HepG2 (cell line): ENCODE results near the gene TOM1L2. TPM values are rescaled to one million over a fixed set of nuclear protein-coding genes. Genes with fewer than 3 reads are reported as not detected.
A peak's percentile ranks its signal among the peaks of the same experiment; 100 is the strongest.

Source experiments
- CREBL2 ChIP-seq: sonication (generic); formaldehyde crosslinking; IDR thresholded peaks from 2 replicates; pipeline ENCODE4 v1.8.1; 2023; ENCODE audit warnings: missing genetic modification reagents, mild to moderate bottlenecking, borderline replicate concordance
- DNMT3B ChIP-seq: conservative IDR thresholded peaks from 2 replicates; pipeline ENCODE4 v1.6.1; 2016; ENCODE audit warnings: missing biosample characterization, control low read depth
- GABPB1 ChIP-seq: IDR thresholded peaks from 2 replicates; pipeline ENCODE4 v1.6.1; 2016; ENCODE audit warnings: mild to moderate bottlenecking, missing genetic modification reagents, moderate library complexity, missing compliant biosample characterization
- HIVEP1 ChIP-seq: sonication (generic); formaldehyde crosslinking; IDR thresholded peaks from 2 replicates; pipeline ENCODE4 v1.4.0; 2020; ENCODE audit warnings: mild to moderate bottlenecking, missing genetic modification reagents
- HMGA1 ChIP-seq: sonication (generic); formaldehyde crosslinking; conservative IDR thresholded peaks from 2 replicates; pipeline ENCODE4 v1.4.0; 2020; ENCODE audit warnings: missing genetic modification reagents
- HNF4A ChIP-seq: sonication (generic); formaldehyde crosslinking; IDR thresholded peaks from 2 replicates; pipeline ENCODE4 v1.4.0; 2020; ENCODE audit warnings: missing genetic modification reagents
- IRX3 ChIP-seq: sonication (generic); formaldehyde crosslinking; IDR thresholded peaks from 2 replicates; pipeline ENCODE4 v1.8.1; 2023; ENCODE audit warnings: mild to moderate bottlenecking, low read depth, missing genetic modification reagents, borderline replicate concordance
- KLF11 ChIP-seq: IDR thresholded peaks from 2 replicates; pipeline ENCODE4 v1.6.1; 2016; ENCODE audit warnings: missing compliant biosample characterization
- MAFK ChIP-seq, 2 experiments: IDR thresholded peaks in 1 of 2; conservative IDR thresholded peaks in 1 of 2; 2 replicates each; pipeline ENCODE4 v1.6.1; 2011; ENCODE audit warnings: improper control_type of control experiment in 2 of 2, low read length in 2 of 2
- SMAD3 ChIP-seq: sonication (generic); formaldehyde crosslinking; IDR thresholded peaks from 2 replicates; pipeline ENCODE4 v1.4.0; 2020; ENCODE audit warnings: missing genetic modification reagents
- THAP11 ChIP-seq: IDR thresholded peaks from 2 replicates; pipeline ENCODE4 v1.6.1; 2016; ENCODE audit warnings: missing biosample characterization, missing genetic modification reagents
- ZBTB26 ChIP-seq: IDR thresholded peaks from 2 replicates; pipeline ENCODE4 v1.6.1; 2016; ENCODE audit warnings: missing compliant biosample characterization, missing genetic modification reagents, borderline replicate concordance
- ZNF180 ChIP-seq: sonication (generic); formaldehyde crosslinking; IDR thresholded peaks from 2 replicates; pipeline ENCODE4 v1.4.0; 2020; ENCODE audit warnings: low read depth, missing genetic modification reagents, borderline replicate concordance
- ZNF282 ChIP-seq: fragments of 450-650 bp; IDR thresholded peaks from 2 replicates; pipeline ENCODE4 v1.6.1; 2018; ENCODE audit not compliant: partially characterized antibody
- ZNF441 ChIP-seq: sonication (generic); formaldehyde crosslinking; IDR thresholded peaks from 2 replicates; pipeline ENCODE4 v1.7.0; 2021; ENCODE audit warnings: missing genetic modification reagents, borderline replicate concordance
- ZNF607 ChIP-seq: sonication (generic); formaldehyde crosslinking; IDR thresholded peaks from 2 replicates; pipeline ENCODE4 v1.5.1; 2020; ENCODE audit warnings: missing genetic modification reagents, mild to moderate bottlenecking, borderline replicate concordance
- ZNF839 ChIP-seq: sonication (generic); formaldehyde crosslinking; IDR thresholded peaks from 2 replicates; pipeline ENCODE4 v1.4.0; 2020; ENCODE audit warnings: missing genetic modification reagents, mild to moderate bottlenecking, borderline replicate concordance
- polyA plus RNA-seq, 8 experiments: library from polyadenylated mRNA; depleted of rRNA in 3 of 8; stranded (reverse) in 7 of 8; unstranded in 1 of 8; fragments of >200 nt; fragmentation: Illumina TruSeq in 4 of 8; extraction: Trizol in 4 of 8; gene quantifications; 2 replicates each; pipeline versions ENCODE4 v1.2.1 to v1.2.3, GENCODE V29; 2011 to 2016; ENCODE audit warnings: low read depth in 4 of 8, missing spikeins in 1 of 8, mixed read lengths in 1 of 8; ENCODE audit not compliant: insufficient read depth in 1 of 8
- total RNA-seq, 5 experiments: library from RNA; depleted of rRNA; stranded (reverse); fragments of >200 nt; fragmentation: Illumina TruSeq; extraction: Trizol; gene quantifications; 2 replicates each; pipeline ENCODE4 v1.2.3, GENCODE V29; 2016; ENCODE audit warnings: low read depth in 1 of 5
- TF ChIP-seq, protein P1 (sequence below): sonication (generic); formaldehyde crosslinking; IDR thresholded peaks from 2 replicates; pipeline ENCODE4 v1.4.0; 2020; ENCODE audit warnings: mild to moderate bottlenecking, missing genetic modification reagents

TOM1L2 gene
- total and polyA plus RNA-seq, 2 of the 13 experiments (the other 11 are each of a cell fraction or from before 2014, with no cell fraction given) = 4.7 to 7.4 TPM

GRCh38 chr17:17823433-17824118 is 148.6 kb downstream of the TOM1L2 start (continued):
- TF ChIP-seq, protein P1, sequence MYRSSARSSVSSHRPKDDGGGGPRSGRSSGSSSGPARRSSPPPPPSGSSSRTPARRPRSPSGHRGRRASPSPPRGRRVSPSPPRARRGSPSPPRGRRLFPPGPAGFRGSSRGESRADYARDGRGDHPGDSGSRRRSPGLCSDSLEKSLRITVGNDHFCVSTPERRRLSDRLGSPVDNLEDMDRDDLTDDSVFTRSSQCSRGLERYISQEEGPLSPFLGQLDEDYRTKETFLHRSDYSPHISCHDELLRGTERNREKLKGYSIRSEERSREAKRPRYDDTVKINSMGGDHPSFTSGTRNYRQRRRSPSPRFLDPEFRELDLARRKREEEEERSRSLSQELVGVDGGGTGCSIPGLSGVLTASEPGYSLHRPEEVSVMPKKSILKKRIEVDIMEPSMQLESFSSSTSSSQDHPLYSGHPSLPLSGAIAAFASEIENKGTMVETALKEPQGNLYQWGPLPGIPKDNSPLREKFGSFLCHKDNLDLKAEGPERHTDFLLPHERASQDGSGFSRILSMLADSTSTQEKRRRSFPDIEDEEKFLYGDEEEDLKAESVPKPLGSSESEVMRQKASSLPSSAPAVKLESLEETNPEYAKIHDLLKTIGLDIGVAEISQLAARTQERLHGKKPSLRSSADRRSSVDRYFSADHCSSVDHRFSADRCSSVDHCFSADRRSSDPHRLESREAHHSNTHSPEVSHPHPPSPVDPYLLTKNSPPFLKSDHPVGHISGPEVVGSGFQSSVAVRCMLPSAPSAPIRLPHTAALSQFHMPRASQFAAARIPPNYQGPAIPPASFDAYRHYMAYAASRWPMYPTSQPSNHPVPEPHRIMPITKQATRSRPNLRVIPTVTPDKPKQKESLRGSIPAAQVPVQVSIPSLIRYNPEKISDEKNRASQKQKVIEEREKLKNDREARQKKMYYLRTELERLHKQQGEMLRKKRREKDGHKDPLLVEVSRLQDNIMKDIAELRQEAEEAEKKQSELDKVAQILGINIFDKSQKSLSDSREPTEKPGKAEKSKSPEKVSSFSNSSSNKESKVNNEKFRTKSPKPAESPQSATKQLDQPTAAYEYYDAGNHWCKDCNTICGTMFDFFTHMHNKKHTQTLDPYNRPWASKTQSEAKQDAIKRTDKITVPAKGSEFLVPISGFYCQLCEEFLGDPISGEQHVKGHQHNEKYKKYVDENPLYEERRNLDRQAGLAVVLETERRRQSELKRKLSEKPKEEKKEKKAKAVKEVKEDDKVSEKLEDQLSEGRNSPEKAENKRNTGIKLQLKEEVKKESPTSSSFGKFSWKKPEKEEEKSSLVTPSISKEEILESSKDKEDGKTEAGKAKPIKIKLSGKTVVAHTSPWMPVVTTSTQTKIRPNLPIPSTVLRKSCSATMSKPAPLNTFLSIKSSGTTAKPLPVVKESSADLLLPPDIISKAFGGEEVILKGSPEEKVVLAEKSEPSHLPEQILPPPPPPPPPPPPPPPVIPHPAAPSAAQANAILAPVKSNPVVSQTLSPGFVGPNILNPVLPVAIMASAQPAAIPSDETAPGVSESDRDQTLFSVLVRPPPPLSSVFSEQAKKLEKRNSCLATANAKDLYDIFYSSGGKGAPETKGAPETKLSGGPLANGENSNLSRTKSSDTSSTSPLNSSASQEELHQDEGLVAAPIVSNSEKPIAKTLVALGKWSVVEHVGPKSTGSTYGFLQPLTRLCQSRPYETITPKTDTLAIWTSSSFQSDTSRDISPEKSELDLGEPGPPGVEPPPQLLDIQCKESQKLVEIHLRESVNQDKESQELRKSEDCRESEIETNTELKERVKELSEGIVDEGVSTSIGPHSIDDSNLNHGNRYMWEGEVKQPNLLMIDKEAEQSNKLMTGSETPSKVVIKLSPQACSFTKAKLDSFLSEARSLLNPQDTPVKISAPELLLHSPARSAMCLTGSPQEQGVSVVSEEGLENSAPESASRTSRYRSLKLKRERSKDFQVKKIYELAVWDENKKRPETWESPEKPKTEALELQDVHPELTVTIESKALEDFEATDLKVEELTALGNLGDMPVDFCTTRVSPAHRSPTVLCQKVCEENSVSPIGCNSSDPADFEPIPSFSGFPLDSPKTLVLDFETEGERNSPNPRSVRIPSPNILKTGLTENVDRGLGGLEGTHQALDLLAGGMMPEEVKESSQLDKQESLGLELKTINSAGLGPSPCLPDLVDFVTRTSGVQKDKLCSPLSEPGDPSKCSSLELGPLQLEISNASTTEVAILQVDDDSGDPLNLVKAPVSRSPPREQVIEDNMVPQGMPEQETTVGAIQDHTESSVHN (CRISPR knock-in tag) = no peak
- no peak for TF ChIP-seq CREBL2
- TF ChIP-seq MAFK (conservative IDR thresholded peaks at IDR 0.05 in 1 of 2, IDR thresholded peaks at IDR 0.05 in 1 of 2; ENCODE audit: low read length in 2 of 2) = no peak
- TF ChIP-seq ZNF282 = no peak
- peak; percentile 52; the same call in 1 of the 2 replicates for TF ChIP-seq SMAD3 (CRISPR knock-in tag)
- TF ChIP-seq IRX3 (CRISPR knock-in tag) = no peak
- TF ChIP-seq THAP11 = peak; percentile 36; the same call in 1 of the 2 replicates
- no peak for TF ChIP-seq ZNF441
- no peak for TF ChIP-seq HMGA1 (CRISPR knock-in tag)
- no peak for TF ChIP-seq KLF11 (CRISPR knock-in tag)
- TF ChIP-seq ZNF839 = no peak
- TF ChIP-seq DNMT3B (CRISPR knock-in tag) = no peak
- no peak for TF ChIP-seq ZNF180
- TF ChIP-seq HNF4A (CRISPR knock-in tag) = peak; percentile 37; the same call in 1 of the 2 replicates
- TF ChIP-seq ZBTB26 (CRISPR knock-in tag) = no peak
- no peak for TF ChIP-seq HIVEP1 (CRISPR knock-in tag)
- no peak for TF ChIP-seq ZNF607
- peak; percentile 54; the same call in 1 of the 2 replicates for TF ChIP-seq GABPB1
